ENCODE results near the gene XRRA1.

Gene XRRA1

DNA sequence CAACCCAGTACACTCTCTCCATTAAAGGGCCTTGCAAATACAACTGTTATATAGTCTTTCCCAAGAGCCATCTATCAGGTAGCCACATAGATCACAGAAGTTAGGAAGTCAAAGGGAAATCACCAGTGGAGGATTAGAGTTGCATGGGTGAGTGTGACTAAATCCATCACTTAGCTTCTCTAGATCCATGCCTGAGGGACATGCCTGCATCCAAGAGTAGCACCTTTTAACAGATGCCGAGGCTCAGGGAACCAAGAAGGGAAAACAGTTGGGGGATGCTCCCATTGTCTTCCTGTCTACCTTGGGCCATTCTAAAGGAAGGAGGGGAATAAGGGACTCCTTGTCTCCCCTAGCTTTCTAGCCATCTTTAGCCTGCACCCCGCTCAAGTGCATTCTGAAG is 77.9 kb downstream of the XRRA1 start:
- no peak for DNase-seq (ENCODE audit: insufficient read length)
- no peak for FAIRE-seq
- TF ChIP-seq TAF1 (IDR thresholded peaks at IDR 0.05; ENCODE audit: borderline replicate concordance, low read depth, low read length) (no peak), POLR2AphosphoS5 (IDR thresholded peaks at IDR 0.05; ENCODE audit: low read depth, low read length) (no peak), POLR2A (IDR thresholded peaks at IDR 0.05; ENCODE audit: low read depth, low read length) (no peak)

DNA sequence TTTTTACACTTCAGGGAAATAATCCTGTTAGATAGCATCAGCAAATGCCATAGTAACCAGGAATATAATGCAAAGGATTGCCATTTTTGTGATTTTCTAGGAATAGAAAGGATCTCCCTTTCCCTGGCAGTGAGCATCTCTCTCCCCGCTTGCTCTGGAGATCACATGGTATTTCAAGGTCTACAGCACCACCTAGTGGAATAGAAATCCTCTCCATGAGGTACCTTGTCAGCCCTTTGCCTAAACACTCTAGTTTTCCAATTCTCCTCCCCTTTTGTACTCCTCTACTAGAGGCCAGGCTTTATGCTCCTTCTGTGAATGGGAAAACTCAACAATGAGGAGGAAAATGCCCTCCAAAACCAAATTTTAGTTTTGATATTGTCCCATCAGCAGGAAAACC is 78.4 kb downstream of the XRRA1 start:
- DNase-seq (ENCODE audit: insufficient read length) (no peak), FAIRE-seq (peak; percentile 67)
- TF ChIP-seq POLR2A (IDR thresholded peaks at IDR 0.05; ENCODE audit: low read depth, low read length), result no peak
- TF ChIP-seq POLR2AphosphoS5 (IDR thresholded peaks at IDR 0.05; ENCODE audit: low read depth, low read length), result no peak
- no peak for TF ChIP-seq TAF1 (IDR thresholded peaks at IDR 0.05; ENCODE audit: borderline replicate concordance, low read depth, low read length)

DNA sequence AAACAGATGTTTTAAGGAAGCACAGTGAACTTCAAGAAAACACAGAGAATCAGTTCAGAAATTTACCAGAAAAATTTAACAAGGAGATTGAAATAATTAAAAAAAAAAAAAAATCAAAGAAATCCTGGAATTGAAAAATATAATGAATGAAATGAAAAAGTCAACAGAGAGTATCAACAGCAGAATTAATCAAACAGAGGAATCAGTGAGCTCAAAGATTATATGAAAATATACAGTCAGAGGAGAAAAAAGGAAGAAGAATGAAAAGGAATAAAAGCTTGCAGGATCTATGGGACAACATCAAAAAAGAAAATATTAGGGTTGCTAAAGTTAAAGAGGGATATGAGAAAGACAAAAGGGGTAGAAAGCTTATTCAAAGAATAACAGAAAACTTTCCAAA is 82.3 kb downstream of the XRRA1 start:
- no peak for FAIRE-seq
- TF ChIP-seq POLR2AphosphoS5 (IDR thresholded peaks at IDR 0.05; ENCODE audit: low read depth, low read length) (no peak), POLR2A (IDR thresholded peaks at IDR 0.05; ENCODE audit: low read depth, low read length) (no peak), TAF1 (IDR thresholded peaks at IDR 0.05; ENCODE audit: borderline replicate concordance, low read depth, low read length) (no peak)
- DNase-seq (ENCODE audit: insufficient read length), result no peak

DNA sequence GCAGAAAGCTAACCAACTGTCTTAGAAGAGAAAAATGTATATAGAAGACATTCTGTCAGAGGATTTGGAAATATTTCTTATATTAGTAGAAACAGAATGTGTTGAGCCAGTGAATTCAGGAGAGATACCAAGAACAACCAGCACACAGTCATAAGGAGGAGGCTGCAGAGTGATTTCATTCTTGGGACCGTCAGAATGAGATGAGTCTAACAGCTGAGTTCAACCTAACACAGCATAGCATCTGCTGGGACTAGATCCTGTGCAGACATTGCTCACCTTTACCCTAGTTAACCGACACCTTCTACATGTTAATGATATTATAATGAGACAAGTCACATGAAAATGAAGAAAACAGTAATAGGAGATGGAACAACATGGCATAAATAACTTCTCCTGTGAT is 85.5 kb downstream of the XRRA1 start:
- DNase-seq (ENCODE audit: insufficient read length) (no peak), FAIRE-seq (no peak)
- TF ChIP-seq POLR2A (IDR thresholded peaks at IDR 0.05; ENCODE audit: low read depth, low read length), result no peak

DNA sequence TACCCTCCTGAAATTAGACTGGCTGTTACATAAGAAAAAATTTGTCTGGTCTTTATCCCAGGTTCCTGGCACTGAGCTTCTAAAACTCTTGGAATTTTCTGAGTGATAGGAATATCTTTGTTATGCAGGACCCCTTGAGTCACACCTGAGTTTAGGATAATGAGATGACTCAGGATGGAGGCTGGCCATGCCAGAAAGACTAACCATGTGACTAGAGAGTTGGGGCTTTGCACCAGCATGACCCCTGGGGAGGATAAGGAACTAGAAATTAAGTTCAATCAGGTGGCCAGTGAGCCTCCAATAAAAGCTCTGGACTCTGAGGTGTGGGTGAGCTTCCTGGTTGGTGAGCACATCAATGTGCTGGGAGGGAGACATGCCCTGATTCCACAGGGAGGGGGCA is 88.1 kb downstream of the XRRA1 start:
- DNase-seq (ENCODE audit: insufficient read length) (no peak), FAIRE-seq (no peak)
- TF ChIP-seq TAF1 (IDR thresholded peaks at IDR 0.05; ENCODE audit: borderline replicate concordance, low read depth, low read length) (no peak), POLR2AphosphoS5 (IDR thresholded peaks at IDR 0.05; ENCODE audit: low read depth, low read length) (no peak), POLR2A (IDR thresholded peaks at IDR 0.05; ENCODE audit: low read depth, low read length) (no peak)

DNA sequence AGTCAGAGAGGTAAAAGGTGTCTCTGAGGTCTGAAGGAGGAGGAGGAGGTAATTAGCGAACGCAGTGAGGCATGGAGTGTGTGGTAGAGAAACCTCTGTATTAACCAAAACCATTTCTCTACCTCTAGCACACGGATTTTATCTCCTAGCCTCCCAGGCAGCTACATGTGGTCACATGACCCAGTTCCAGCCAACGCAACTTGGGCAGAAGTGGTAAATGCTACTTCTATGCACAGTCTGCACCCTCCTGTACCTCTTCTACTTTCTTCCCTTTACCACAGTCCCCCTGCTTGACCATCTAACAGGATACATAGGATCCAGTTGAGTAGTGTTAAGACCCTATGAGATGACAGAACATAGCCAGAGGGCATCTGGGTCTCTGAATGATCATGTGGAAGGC is 95.7 kb downstream of the XRRA1 start:
- DNase-seq (ENCODE audit: insufficient read length), result no peak
- TF ChIP-seq POLR2A (IDR thresholded peaks at IDR 0.05; ENCODE audit: low read depth, low read length) (no peak), TAF1 (IDR thresholded peaks at IDR 0.05; ENCODE audit: borderline replicate concordance, low read depth, low read length) (no peak), POLR2AphosphoS5 (IDR thresholded peaks at IDR 0.05; ENCODE audit: low read depth, low read length) (no peak)
- no peak for FAIRE-seq

DNA sequence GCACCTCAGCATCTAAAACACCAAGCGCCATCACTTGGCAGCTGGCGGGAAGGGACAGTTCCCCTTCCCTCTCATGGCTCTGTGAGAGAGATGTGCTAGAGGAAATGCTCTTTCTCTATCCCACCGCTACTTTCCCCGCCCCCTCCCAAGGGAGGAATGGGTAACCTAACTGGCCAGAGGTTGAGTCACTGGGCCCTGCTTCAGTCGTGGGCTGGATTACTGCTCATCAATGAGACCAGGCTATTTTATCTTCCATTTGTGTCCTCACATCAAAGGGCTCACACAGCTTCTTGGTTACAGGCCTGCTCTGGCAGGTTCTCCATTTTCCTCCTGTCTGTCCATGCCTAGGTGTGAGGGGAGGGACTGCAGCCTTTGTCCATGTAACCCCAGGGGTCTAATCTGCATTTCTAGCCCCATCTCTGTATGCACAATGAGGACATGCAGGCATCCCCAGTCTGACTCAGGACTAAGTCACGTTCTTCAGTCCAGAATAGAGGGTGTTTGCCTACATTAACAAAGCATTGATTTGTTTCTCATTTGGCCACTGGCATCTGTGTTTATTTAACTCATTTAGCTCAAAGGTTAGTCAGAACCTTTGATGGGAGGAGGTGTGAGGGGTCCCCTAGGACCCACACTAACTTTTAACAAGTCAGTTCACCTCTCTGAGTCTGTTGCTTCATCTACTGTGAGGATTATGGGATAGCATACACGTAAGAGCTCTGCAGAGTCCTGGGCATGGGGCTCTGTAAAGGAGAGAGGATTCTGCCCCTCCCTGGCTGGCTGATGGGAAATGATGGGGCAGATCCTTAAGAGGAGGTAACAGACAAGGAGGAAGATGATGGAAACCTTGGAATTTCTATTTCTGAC is 99.1 kb downstream of the XRRA1 start:
- DNase-seq (ENCODE audit: insufficient read length) (no peak), FAIRE-seq (no peak)
- TF ChIP-seq TAF1 (IDR thresholded peaks at IDR 0.05; ENCODE audit: borderline replicate concordance, low read depth, low read length) (no peak), POLR2AphosphoS5 (IDR thresholded peaks at IDR 0.05; ENCODE audit: low read depth, low read length) (no peak), POLR2A (IDR thresholded peaks at IDR 0.05; ENCODE audit: low read depth, low read length) (no peak)

DNA sequence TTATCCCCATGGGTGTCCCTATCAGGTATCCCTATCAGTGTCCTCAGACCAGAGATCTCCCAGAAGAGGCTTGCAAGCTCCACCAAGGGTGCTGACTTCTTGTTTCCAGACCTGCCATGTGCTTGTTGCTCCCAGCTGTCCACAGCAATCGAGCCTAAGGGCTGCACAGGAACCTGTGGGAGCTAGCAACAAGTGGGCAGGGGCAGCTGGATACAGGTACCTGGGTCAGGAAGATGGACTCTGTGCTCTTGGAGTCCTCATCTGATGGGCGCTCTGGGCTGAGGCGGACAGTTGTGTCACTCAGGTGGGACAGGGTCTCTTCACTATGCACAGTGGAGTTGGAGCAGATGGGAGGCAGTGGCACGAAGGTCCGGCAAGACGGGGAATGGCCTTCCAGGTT is 101.0 kb downstream of the XRRA1 start:
- no peak for DNase-seq (ENCODE audit: insufficient read length)
- TF ChIP-seq POLR2A (IDR thresholded peaks at IDR 0.05; ENCODE audit: low read depth, low read length), result no peak
- TF ChIP-seq TAF1 (IDR thresholded peaks at IDR 0.05; ENCODE audit: borderline replicate concordance, low read depth, low read length), result no peak
- TF ChIP-seq POLR2AphosphoS5 (IDR thresholded peaks at IDR 0.05; ENCODE audit: low read depth, low read length), result no peak
- no peak for FAIRE-seq

DNA sequence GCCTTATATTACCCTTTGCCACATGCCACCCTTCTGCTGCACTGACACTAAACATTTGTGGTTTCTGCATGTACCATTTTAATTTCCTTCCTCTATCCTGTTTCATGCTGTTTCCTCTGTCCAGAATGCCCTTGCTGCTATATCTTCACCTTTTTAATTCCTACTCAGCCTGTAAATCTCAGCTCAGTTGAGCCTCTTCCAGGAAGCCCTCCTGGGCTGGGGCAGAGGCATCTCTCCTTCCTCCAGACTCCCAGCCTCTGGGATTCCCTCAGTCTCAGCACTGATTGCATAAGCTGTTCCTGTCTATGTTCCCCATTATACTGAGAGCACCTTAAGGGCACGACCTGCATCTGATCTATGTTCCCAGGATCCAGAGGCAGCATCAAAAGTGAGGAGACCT is 101.5 kb downstream of the XRRA1 start:
- no peak for FAIRE-seq

DNA sequence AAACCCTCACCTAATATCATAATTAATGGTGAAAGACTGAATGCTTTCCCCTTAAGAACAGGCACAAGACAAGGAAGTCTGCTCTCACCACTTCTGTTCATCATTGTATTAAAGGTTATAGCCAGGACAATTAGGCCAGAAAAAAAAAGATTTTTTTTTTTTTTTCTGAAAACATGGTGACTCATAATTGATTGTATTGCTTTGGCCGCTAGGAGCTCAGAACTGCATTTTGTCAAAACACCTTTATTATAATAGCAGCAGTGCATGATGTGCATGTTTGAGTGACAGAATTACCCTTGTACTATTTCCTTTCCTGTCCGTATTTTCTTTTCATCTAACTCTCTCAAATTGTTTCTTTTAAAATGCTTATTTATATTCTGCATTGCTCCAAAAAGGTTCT is 102.1 kb downstream of the XRRA1 start:
- TF ChIP-seq TAF1 (IDR thresholded peaks at IDR 0.05; ENCODE audit: borderline replicate concordance, low read depth, low read length), result no peak
- TF ChIP-seq POLR2AphosphoS5 (IDR thresholded peaks at IDR 0.05; ENCODE audit: low read depth, low read length), result no peak
- no peak for TF ChIP-seq POLR2A (IDR thresholded peaks at IDR 0.05; ENCODE audit: low read depth, low read length)
- FAIRE-seq (no peak), DNase-seq (ENCODE audit: insufficient read length) (no peak)

More for the DNA sequence above, 101.5 kb downstream of the XRRA1 start:
- DNase-seq (ENCODE audit: insufficient read length), result no peak
- no peak for TF ChIP-seq POLR2A (IDR thresholded peaks at IDR 0.05; ENCODE audit: low read depth, low read length)
- TF ChIP-seq POLR2AphosphoS5 (IDR thresholded peaks at IDR 0.05; ENCODE audit: low read depth, low read length), result no peak
- no peak for TF ChIP-seq TAF1 (IDR thresholded peaks at IDR 0.05; ENCODE audit: borderline replicate concordance, low read depth, low read length)

DNA sequence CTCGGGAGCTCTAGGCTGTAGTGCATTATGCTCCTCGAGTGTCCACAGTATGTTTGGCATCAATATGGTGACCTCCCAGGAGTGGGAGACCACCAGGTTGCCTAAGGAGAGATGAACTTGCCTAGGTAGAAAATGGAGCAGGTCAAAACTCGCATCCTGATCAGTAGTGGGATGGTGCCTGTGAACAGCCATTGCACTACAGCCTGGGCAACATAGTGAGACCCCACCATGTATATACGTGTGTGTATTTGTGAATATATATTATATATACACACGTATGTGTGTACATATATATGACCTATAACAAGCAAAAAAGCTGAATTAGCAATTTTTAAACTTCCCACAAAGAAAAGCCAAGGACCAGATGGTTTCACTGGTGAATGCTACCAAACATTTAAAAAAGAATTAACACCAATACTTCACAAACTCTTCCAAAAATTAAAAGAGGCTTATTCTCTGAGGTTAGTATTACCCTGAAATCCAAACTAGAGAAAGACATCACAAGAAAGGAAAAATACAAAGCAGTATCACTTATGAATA is 102.8 kb downstream of the XRRA1 start:
- no peak for DNase-seq (ENCODE audit: insufficient read length)
- FAIRE-seq, result peak; percentile 9
- TF ChIP-seq TAF1 (IDR thresholded peaks at IDR 0.05; ENCODE audit: borderline replicate concordance, low read depth, low read length) (no peak), POLR2AphosphoS5 (IDR thresholded peaks at IDR 0.05; ENCODE audit: low read depth, low read length) (no peak), POLR2A (IDR thresholded peaks at IDR 0.05; ENCODE audit: low read depth, low read length) (no peak)

DNA sequence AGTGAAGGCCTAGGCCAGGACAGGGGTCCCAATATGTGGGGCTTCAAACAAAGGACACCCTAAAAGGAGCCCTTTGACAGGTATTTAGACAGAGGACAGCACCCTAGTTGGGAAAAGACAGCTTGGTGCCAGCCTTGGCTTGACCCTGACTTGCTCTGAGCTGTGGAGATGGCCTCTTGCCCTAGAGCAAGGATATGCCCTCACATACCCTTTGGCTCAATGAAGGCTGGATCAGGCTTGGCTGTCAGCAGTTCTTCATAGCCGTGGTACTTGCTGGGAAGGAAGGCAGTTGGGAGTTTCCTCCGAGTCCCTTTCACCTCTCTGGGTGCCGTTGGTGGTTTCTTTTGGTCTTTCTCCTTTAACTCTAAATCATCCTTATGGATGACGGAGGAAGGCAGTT is 104.0 kb downstream of the XRRA1 start:
- DNase-seq (ENCODE audit: insufficient read length), result no peak
- no peak for FAIRE-seq
- no peak for TF ChIP-seq TAF1 (IDR thresholded peaks at IDR 0.05; ENCODE audit: borderline replicate concordance, low read depth, low read length)
- TF ChIP-seq POLR2AphosphoS5 (IDR thresholded peaks at IDR 0.05; ENCODE audit: low read depth, low read length), result no peak
- TF ChIP-seq POLR2A (IDR thresholded peaks at IDR 0.05; ENCODE audit: low read depth, low read length), result no peak
